M059J (cell line): ENCODE measurements around the gene XRCC2. TPM values are rescaled to one million over a fixed set of nuclear protein-coding genes. Genes with fewer than 3 reads are reported as not detected.

ENCODE experiments used
- DNase-seq: peaks from one replicate; pipeline ENCODE4 v3.0.0-alpha.2; 2012; ENCODE audit warnings: low read depth
- total RNA-seq: library from RNA; depleted of rRNA; stranded (reverse); fragments of >200 nt; shearing (Covaris generic); gene quantifications from 2 replicates; pipeline ENCODE4 v1.2.3, GENCODE V29; 2014; rRNA removed

The XRCC2 gene
- total RNA-seq, 1 experiment from 2014 or later: 11.2 TPM

GRCh38 chr7:152615031-152615741, 60.8 kb downstream of the XRCC2 start:
- peak; percentile 24 for DNase-seq

GRCh38 chr7:152608656-152609055, 67.3 kb downstream of the XRCC2 start:
- no peak for DNase-seq

DNA sequence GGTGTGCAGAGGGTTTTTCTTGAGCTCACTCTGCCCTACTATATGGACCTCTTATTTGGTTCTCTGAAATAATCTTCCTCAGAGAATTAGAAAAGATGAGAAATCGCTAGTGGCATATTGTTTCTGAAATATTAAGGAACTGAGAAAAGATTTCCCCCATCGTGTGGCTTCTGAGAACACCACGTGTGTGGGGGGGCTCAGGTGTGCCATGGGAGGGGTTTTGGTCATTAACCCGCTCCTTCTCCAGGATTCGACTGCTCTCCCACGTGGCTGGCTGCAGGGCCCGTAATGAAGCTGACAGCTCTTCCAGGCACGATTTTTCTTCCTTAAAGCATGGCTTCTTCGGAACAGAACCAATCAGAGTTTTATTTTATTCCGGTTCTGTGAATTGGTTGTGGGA, 67.7 kb downstream of the XRCC2 start:
- no peak for DNase-seq

- no peak for DNase-seq
Measured at GRCh38 chr7:152607007-152607406, 68.9 kb downstream of the XRCC2 start.

GRCh38 chr7:152602962-152603361, 73.0 kb downstream of the XRCC2 start:
- DNase-seq: peak; percentile 18

GRCh38 chr7:152601305-152601798, 74.6 kb downstream of the XRCC2 start:
- no peak for DNase-seq

GRCh38 chr7:152600266-152600665, 75.7 kb downstream of the XRCC2 start:
- no peak for DNase-seq

DNA sequence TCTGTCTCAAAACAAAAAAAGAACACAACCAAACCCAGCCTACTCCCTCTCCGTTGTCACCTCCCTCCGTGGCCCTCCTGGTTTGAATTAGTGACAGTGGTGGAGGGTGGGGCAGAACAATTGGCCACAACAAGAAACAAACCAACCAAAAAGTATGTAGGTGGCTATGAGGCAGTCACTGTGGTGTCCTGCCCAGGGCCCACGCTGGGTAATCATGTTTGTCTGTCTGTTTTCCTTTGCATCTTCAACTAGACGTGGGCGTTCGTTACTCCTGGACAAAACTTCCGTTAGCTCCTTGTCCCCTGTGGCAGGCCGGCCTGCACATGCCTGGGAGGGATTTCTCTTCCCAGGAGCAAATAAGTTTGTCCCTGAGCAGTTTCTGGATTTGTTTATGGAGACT, 78.4 kb downstream of the XRCC2 start:
- DNase-seq: no peak

GRCh38 chr7:152596824-152597223, 79.1 kb downstream of the XRCC2 start:
- DNase-seq: no peak

Other genes starting within 250 kb of the XRCC2 start
- gene KMT2C, start 240.1 kb downstream of the XRCC2 start, total RNA-seq: 9.7 and 18.9 TPM in 2 replicates
- 3.4 and 6.1 TPM in 2 replicates for gene ACTR3B, start 83.6 kb upstream of the XRCC2 start, total RNA-seq